Measurements from ENCODE around the gene HECTD2. TPM values are rescaled to one million over a fixed set of nuclear protein-coding genes. Genes with fewer than 3 reads are reported as not detected.

HECTD2 gene
- total and polyA plus RNA-seq, 2 of the 8 experiments (the other 6 are each of a cell fraction or from before 2014, with no cell fraction given): 5.7 to 11.9 TPM

DNA sequence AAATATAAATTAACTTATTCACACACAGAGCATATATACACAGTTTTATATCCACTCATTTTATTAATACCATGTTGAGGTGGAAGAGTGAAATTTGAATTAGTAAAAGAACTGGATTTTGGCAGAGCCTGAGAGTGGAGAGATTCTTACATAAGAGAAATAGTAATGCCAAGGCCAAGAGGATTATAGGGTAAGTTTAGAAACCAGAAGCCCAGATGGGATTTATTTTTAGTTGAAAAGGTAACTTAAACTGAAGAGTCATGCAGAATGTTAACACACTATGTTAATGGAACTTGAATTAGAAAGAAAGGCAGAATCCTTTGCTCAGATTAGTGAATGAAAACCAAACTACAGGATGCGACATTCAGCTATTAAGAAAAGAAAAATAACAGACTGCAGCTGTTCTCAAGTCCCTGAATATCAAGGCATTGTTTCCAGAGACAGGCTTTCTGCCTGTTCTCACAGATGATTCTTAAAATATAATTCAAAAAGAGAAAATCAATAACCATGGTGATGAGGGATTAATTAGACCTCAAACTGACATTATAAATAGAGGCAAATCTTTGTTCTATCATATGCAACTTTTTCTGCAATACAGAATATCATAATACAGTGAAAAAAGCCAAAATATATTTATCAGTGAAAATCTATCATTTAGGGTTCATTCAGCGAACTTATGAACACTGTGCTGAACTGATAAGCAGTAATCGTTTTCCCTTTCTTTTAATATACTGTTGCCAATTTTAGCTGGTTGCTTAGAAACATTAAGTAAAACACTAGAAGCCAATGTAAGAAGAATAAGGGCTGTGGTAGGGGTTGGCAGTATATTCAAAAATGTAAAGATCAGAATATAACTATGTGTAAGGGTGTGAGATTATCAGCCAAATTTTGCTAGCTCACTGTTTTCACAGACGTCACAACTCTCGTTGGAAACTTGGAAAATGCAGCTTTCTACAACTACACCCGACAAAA, 34.4 kb downstream of the HECTD2 start (continued):
- TF ChIP-seq CTCF (IDR thresholded peaks at IDR 0.05; ENCODE audit: control extremely low read depth in 1 of 3, insufficient read depth in 1 of 3, low read depth in 1 of 3, low read length in 3 of 3): no peak
- no peak for TF ChIP-seq CTBP2 (IDR thresholded peaks at IDR 0.05; ENCODE audit: borderline replicate concordance, insufficient read depth, insufficient read length, low read length)

All from H1 (cell line).